GM21717 (cell line): ENCODE measurements around the gene GPSM1.
"Not testable (repeated sequence)": the region's sequence is repeated elsewhere in the genome, so short reads cannot be mapped to it uniquely, and the experiment has no call there.

ENCODE experiments used
- ATAC-seq: cut with Tn5 transposase; IDR thresholded peaks from one replicate; pipeline ENCODE4 v1.9.1; 2021; ENCODE audit warnings: mild to moderate bottlenecking, moderate library complexity; ENCODE audit not compliant: unreplicated experiment

Gene GPSM1

DNA sequence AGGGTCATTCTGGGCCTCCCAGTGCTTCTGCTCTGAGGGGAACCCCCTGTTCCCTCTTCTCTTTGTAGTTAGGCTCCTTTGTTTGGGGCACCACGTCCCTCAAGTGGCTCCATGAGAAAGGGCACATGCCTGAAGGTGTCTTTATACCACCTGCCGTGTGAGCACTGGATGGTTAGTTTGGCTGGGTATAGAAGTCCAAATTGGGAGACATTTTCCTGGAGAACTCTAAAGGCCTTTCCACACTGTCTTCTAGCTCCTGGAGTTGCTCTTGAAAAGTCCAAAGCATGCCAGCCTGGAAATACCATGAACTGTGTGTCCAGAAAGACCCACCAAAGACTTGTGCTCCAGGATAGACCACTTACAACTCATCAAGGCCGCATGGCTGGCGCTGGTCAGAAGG lies 12.4 kb upstream of the GPSM1 start:
- ATAC-seq = no peak

DNA sequence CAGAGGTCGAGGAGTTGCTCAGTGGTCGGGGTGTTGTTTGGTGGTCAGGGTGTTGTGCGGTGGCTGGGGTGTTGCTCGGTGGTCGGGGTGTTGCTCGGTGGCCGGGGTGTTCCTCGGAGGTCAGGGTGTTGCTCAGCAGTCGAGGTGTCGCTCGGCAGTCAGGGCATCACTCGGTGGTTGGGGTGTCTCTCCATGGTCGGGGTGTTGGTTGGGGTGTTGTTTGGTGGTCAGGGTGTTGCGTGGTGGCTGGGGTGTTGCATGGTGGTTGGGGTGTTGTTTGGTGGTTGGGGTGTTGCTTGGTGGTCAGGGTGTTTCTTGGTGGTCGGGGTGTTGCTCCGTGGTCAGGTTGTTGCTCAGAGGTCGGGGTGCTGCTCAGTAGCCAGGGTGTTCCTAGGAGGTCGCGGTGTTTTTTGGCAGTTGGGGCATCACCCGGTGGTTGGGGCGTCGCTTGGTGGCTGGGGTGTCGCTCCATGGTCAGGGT lies 11.0 kb upstream of the GPSM1 start:
- ATAC-seq = no peak

DNA sequence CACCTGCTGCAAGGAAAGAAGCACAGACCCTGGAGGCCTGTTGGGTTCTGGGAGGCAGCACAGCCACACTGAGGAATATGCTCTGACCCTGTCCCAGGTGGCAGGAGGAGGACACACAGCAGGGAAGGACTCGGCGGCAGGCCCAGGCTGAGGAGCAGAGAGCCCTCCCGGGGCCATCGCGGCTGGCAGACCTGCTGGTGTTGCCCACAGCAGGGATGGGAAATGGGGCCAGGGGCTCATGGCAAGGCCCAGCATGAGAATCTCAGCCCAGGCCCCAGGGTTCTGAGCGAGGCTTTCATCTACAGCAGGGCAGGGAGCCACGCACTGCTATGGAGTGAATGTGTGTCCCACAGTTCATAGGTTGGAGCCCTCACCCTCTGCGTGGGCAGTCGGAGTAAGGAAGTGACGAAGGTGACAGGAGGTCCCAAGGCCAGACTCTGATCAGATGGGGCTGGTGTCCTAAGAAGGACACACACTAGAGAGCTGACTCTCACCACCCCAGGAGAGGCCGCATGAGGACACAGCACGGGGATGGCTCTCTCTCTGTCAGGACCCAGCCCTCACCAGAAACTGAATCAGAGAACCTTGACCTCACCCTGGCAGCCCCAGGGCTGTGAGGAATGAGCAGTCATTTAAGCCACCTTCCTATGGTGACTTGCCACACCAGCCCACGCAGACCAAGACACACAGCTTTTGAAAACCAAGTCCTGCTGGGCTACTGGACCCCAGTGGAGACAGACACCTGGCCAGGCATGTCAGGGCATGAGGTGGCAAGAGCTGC lies 10.3 kb upstream of the GPSM1 start:
- no peak for ATAC-seq

DNA sequence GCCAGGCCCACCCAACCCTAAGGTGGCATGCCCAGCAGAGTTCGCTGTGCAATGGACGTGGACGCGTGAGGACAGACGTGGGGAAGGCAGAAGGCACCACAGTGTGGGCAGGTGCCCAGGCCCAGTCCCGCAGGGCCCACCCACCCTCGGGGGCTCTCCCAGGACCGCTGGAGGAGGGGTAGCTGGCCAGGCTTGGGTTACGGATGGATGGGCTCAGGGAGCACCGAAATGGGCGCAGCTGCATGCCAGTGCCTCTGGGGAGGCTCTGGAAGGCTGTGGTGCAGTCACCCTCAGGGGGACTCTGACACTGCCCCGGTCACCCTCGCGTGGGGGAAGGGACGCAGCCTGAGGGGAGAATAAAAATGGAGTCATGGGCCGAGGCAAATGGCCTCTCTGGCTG lies 9.6 kb upstream of the GPSM1 start:
- ATAC-seq = no peak

DNA sequence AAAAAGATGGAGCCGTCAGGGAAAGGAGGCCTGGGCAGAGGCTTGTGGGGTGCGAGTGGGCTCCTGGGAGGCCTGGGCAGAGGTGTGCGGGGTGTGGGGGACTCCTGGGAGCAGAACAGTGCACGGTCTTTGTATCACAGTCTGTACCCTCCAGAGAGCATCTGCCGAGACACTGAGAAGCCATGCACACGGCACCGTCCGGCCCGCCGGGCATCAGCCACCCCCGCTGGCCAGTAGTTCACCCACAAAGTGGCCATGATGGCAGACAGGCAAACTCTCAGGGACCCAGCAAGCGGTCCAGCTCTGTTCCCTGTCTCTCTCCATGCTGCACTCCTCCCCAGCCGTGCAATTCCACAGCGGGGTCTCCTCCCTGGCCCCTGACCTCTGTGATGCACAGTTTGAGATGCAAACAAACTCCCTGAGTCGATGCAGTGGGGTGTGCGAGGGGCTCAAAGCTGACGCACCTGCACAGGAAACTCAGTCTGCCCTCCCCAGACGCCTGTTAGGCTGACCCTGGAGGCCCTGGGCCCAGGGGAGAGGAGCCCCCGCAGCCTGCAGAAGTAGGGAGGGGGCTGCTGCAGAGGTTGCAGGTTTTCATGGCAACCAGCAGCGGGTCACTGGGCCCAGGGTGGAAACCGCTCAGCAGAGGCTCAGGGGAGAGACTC lies 9.1 kb upstream of the GPSM1 start:
- ATAC-seq = no peak

DNA sequence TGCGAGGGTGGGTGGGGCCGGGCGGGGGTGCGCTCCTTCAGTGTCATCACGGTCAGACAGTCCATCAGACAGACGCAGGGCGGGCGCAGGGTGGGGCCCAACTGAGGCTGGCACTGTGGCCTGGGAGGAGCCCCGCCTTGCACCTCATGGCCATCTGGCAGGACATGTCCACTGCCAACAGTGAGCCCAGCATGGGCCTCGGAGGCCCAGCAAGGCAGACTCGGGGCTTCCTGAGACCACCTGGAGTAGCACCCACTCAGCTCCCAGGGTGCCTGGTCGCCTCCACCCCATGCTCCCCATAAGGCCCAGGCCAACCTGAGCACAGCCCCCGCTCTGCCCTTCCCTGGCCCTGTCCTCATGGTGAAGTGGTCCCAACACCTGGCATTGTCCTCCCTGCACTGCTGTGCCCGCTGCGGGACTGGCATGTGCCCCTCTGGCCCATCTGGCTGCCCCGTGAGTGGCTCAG lies 8.5 kb upstream of the GPSM1 start:
- ATAC-seq = no peak

DNA sequence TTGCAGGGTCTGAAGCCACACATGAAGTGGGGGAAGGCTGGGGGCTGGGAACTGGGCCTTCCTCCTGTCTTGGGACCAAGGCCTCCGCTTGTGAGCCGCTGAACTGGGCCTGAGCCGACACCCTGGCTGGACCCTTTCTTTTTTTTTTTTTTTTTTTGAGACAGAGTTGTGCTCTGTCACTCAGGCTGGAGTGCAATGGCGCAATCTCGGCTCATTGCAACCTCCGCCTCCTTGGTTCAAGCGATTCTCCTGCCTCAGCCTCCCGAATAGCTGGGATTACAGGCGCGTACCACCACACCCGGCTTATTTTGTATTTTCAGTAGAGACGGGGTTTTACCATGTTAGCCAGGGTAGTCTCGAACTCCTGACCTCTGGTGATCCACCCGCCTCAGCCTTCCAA lies 8.1 kb upstream of the GPSM1 start:
- ATAC-seq = not testable (repeated sequence)

DNA sequence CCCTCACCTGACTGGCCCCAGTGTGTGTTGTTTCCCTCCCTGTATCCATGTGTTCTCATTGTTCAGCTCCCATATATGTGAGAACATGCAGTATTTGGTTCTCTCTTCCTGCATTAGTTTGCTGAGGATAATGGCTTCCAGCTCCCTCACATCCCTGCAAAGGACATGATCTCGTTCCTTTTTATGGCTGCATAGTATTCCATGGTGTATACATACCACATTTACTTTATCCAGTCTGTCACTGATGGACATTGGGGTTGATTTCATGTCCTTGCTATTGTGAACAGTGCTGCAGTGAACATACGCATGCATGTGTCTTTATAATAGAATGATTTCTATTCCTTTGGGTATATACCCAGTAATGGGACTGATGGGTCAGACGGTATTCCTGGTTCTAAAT lies 7.4 kb upstream of the GPSM1 start:
- not testable (repeated sequence) for ATAC-seq

DNA sequence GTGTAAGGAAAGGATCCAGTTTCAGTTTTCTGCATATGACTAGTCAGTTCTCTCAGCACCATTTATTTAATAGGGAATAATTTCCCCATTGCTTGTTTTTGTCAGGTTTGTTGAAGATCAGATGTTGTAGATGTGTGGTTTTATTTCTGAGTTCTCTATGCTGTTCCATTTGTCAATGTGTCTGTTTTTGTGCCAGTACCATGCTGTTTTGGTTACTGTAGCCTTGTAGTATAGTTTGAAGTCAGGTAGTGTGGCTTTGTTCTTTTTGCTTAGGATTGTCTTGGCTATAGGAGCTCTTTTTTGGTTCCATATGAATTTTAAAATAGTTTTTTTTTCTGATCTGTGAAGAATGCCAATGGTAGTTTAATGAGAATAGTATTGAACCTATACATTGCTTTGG lies 6.4 kb upstream of the GPSM1 start:
- ATAC-seq = not testable (repeated sequence)

DNA sequence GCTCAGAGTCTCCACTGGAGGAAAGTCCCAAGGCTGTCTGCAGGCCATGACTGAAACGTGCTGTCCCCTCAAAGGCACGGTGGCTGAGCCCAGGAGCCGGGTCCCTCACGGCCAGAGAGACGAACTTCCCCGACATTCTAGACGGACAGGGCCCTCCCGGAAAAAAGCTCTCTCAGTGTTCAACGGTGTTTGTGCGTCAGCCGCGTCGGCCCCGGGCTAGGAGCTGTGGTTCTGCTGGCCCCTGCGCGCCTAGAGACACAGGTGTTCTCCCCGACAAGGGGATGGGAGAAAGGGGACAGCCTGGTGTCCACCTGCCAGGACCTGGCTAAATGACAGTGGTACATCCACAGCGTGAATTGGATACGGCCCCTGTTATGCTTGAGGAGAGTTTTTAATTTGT lies 5.8 kb upstream of the GPSM1 start:
- ATAC-seq = no peak

DNA sequence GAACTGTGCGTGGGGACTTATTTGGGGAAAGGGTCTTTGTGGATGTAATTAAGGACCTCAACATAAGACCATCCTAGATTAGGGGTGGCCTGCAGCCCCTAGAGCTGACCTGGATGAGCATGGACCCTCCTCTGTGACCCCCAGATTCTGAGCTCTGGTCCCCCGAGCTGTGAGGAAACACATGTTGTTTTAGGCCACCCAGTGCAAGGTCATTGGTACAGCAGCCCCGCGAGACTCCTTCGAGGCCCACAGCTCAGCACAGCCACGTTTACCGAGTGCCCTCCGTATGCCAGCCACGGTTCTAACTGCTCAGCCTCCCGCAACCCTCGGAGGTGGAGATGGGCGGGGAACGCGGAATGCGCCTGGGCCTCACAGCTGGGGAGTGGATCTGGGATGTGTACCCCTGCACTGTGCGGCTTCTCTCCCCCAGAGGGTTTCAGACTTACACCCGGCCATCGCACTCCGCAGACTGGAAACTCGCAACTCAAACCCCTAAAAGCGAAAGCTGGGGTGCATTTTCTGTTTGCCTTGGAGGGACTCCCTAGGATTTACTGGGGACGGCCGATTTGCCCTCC lies 4.5 kb upstream of the GPSM1 start:
- ATAC-seq = no peak

DNA sequence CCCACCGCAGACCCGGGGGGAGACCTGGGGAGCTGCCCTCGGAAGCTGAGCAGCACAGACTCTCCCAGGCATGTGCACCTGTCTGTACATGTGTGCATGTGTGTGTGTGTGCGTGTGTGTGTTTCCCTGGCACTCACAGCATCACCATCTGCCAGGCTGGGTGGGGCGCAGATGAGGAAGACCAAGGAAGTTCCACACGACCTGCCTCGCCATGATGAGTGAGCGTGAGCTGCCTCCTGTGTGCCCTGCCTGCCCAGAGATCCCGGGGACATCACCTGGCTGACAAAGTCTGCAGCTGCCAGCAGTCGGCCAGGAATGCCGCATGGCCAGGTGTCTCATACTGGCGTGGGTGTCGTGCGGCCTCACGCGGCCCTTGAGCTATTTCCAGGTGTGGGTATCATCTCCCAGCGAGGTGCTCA lies 4.0 kb upstream of the GPSM1 start:
- ATAC-seq = no peak

DNA sequence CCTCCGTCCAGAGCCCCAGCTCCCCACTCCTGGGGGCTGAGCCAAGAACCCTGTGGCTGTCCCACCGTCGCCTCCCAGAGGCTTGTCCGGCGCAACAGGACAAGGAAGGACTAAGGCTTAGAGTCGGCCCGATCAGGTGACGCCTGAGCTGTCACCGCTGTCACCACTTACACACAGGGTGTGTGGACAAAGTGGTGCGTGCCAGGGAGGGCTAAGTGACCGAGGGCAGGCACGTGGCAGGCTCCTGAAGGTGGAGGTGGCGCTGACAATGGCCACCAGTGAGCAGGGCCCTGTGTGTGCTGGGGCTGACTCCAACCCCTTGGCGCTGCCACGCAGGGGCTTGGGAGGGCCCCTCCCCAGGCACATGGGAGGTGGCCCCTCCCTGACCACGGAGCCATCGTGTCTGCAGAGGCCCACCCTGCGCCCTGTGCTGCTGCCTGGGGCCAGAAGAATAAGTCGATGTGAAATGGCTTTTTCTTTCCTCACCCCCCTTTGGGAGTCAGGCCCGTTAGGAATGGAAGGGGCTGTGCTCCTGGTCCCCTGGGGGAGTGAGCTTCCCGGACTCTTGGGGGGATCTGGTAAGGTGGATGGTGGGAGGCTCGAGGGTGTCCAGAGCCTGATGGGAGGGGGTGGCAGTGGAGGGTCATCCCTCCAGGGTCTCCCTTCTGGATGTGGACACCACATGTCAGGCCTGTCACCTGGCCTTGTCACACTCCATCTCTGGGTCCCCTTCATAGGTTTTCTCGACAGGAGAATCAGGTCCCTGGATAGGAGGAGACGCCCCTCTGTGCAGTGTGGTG lies 2.6 kb upstream of the GPSM1 start:
- no peak for ATAC-seq

DNA sequence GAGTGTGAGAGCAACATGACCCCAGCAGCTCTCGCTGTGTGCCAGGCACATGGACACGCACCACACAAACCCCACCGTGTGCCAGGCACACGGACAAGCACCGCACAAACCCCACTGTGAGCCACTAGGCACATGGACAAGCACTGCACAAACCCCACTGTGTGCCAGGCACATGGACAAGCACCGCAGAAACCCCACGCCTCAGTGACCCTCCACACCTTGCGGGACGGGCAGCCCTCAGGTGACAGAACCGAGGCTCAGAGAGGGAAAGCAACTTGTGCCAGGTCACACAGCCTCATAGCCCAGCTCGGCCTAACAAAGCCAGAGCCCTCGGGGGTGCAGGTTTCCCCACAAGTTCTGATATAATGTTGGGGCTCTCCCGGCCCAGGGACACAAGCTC lies 2.0 kb upstream of the GPSM1 start:
- ATAC-seq = no peak

DNA sequence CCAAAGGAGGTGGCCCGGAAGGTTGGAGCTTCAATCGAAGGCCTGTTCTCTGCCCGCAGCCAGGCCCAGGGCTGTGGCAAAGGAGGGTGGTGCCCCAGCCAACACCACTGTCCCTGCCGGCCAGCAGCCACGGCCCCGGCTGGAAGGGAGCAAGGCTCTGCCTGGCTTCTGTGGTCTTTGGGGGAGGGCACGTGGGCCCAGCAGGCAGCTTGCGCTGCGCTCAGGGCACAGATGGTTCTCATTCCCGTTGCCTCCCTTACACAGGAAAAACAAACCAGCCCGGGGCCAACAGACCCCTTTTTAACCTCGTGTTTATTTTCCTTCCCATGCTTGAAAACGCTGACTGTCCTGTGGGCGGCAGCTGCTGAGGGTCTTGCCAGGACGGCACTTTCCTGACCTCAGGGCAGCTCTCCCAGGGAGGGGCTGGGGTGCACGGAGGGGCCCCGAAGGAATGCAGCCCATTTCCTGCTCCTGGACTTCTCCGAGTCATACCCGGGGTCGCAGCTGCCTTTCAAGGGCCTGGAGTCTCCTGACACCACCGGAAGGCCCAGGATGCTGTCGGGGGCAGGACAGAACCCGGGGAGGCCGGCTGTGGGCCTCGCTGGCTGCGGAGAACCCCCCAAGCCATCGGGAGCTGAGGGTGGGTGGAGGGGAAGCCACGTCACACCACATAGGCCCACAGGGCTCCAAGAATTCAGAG lies 1.1 kb upstream of the GPSM1 start:
- ATAC-seq = no peak

DNA sequence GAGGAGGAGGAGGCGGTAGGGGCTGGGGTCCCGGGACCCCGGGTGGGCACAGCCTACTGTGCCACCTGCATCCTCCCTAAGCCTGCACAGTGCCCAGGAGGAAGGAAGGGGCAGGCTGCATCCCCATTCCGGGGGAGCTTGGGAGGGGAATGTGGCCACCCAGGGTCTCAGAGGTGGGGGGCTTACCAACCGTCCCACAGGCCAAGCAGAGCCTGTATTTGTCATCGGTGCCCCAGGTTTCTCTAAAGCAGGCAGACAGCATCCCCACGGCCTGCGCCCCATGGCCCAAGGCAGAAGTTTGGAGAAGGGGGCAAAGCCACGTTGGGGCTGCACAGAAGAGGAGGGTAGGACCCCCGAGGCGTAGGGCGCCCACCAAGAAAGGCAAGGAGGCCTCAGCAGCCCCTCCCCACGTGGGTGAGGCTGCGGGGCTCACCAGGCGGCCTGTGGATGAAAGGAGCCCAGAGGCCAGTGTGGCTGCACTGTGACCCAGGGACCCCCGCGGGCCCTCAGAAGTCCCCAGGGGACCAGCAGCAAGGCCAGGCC lies 507 bp upstream of the GPSM1 start:
- no peak for ATAC-seq

DNA sequence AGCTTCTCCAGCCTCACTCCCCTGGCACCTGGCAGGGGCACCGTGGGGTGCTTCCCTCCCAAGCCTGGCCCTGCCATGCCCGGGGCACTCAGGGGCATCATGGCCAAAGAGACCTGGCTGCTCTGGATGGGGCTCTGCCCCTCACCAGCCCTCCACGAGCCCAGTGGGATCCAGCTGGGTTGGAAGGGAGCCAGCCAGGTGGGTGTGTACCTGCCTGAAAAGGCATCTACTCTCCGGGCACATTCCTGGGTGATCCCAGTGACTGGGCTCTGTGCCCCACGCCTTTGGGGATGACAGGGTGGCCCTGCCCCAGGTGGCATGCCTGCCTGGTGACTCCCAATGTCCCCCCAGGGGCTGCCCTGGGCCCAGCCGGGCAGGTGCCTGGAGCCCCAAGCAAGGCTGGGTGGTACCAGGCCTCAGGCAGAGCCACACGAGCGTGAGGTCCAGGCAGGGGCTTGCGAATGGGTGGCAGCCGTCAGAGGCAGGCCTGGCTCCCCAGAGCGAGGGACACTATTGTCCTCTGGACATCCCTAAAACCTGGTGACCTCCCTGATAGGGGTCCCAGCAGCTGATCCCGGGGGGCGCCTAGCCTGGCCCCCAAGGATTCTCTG lies 777 bp downstream of the GPSM1 start:
- ATAC-seq = no peak

DNA sequence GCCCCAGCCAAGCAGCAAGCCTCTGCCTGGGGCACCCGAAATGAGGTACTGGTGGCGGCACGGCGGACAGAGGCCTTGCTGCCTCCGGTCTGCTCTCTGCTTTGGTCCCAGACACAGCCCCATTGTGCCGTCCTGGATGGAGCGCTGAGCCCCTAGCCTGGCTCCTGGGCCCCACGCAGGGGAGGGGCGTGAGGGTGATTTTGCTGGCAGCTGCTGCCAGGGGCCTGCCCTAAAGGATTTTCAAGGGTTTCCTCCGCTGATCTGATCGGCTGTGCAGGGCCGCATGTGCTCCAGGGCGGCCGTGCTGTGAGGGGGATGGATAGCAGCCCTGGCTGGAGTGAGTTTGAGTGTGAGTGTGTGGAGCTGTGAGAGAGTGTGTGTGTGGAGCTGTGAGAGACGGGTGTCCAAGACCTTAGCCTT lies 1.3 kb downstream of the GPSM1 start:
- ATAC-seq = no peak

DNA sequence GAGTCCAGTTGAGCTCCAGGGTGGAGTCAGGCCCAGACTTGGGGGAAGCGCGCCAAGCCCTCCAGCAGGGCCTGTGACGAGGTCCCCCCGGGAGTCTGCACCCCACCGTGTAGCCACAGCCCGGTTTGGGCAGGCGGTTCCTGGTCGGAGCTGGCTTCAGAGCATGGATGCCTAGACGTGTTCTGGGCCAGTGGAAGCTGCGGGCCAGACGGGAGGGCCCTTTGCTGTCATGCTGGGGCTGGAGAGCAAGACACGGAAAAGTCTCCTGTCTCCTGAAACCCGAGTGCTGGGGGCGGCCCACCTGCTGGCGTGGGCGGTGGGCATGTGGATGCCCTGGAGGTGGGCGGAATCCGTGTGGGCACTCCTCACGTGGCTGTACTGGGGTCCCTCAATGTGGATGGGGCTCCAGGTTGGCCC lies 1.9 kb downstream of the GPSM1 start:
- no peak for ATAC-seq
